Spleen (tissue), 11 donors: ENCODE measurements around the gene DMAP1. TPM values are rescaled to one million over a fixed set of nuclear protein-coding genes. Genes with fewer than 3 reads are reported as not detected.

ENCODE experiments used
- DNase-seq: peaks from one replicate; pipeline ENCODE4 v3.0.0-alpha.2; 2020
- H3K27ac ChIP-seq, 8 donors: fragments of 200-600 bp; sonication (generic) in 7 of 8; 1 replicate in 4 of 8; 2 replicates in 4 of 8; pipeline versions ENCODE4 v1.5.0 to v1.8.0; 2016 to 2021; ENCODE audit warnings: inconsistent platforms in 4 of 8, mild to moderate bottlenecking in 4 of 8, moderate library complexity in 1 of 8
- H3K27me3 ChIP-seq, 7 donors: fragments of 200-600 bp; sonication (generic) in 6 of 7; replicated peaks in 1 of 7; 1 replicate in 4 of 7; 2 replicates in 3 of 7; pipeline versions ENCODE4 v1.5.0 to v1.8.0; 2016 to 2021; ENCODE audit warnings: inconsistent platforms in 3 of 7, mild to moderate bottlenecking in 1 of 7
- H3K36me3 ChIP-seq, 6 donors: fragments of 200-600 bp; sonication (generic) in 5 of 6; 1 replicate in 4 of 6; 2 replicates in 2 of 6; pipeline versions ENCODE4 v1.5.0 to v1.8.0; 2016 to 2021; ENCODE audit warnings: inconsistent platforms in 2 of 6
- H3K4me1 ChIP-seq, 6 donors: fragments of 200-600 bp; sonication (generic) in 5 of 6; 1 replicate in 3 of 6; 2 replicates in 3 of 6; pipeline versions ENCODE4 v1.5.0 to v1.8.0; 2016 to 2021; ENCODE audit warnings: inconsistent platforms in 3 of 6
- H3K4me3 ChIP-seq, 8 donors: fragments of 200-600 bp; sonication (generic) in 7 of 8; 1 replicate in 4 of 8; 2 replicates in 4 of 8; pipeline versions ENCODE4 v1.5.0 to v1.8.0; 2016 to 2021; ENCODE audit warnings: inconsistent platforms in 4 of 8, mild to moderate bottlenecking in 4 of 8, moderate library complexity in 2 of 8
- H3K9me3 ChIP-seq, 8 donors: fragments of 200-600 bp; sonication (generic) in 7 of 8; 1 replicate in 4 of 8; 2 replicates in 4 of 8; pipeline versions ENCODE4 v1.5.0 to v1.8.0; 2016 to 2021; ENCODE audit warnings: inconsistent platforms in 4 of 8
- CTCF ChIP-seq, 11 experiments: fragments of 200-600 bp in 7 of 11; fragments of 450-650 bp in 4 of 11; sonication (generic) in 4 of 11; IDR thresholded peaks in 8 of 11; conservative IDR thresholded peaks in 3 of 11; 1 replicate in 7 of 11; 2 replicates in 4 of 11; pipeline versions ENCODE4 v1.4.0 to v1.8.0; 2016 to 2021; ENCODE audit warnings: antibody characterized with exemption in 11 of 11, inconsistent platforms in 4 of 11, mild to moderate bottlenecking in 1 of 11
- POLR2A ChIP-seq, 3 donors: fragments of 450-650 bp; IDR thresholded peaks; one replicate each; pipeline ENCODE4 v1.5.1; 2017; ENCODE audit warnings: antibody characterized with exemption in 3 of 3, mild to moderate bottlenecking in 1 of 3
- POLR2AphosphoS5 ChIP-seq, 3 donors: sonication (generic); formaldehyde crosslinking; IDR thresholded peaks; one replicate each; pipeline ENCODE4 v1.5.1; 2017; ENCODE audit warnings: antibody characterized with exemption in 3 of 3
- WGBS, 5 donors: extraction: QIAGEN DNeasy Blood & Tissue Kit in 3 of 5; methylation state at CpG; one replicate each; pipeline versions ENCODE4 v1.1.5 to v1.1.7; 2013 to 2018; 5-methylcytosine and 5-hydroxymethylcytosine counted together
- intact Hi-C: fragments of 100-400 bp; cut with DNase I; formaldehyde crosslinking; loops from one replicate; pipeline ENCODE4 v1.15.0; 2023; ENCODE audit warnings: low total_unique reads
- polyA plus RNA-seq, 3 donors: library from polyadenylated mRNA; stranded (reverse); fragments of 200-250 nt; gene quantifications; one replicate each; pipeline ENCODE4 v1.2.1, GENCODE V29; 2013
- total RNA-seq, 7 donors: library from RNA; depleted of rRNA in 3 of 7; stranded (reverse); fragments of >200 nt in 3 of 7; fragmentation: NEBNext Ultra II Directional in 4 of 7; extraction: Animal tissue kit (Norgen Biotek cat#: 25700) in 4 of 7; gene quantifications; one replicate each; pipeline versions ENCODE4 v1.1.0 to v1.2.1, GENCODE V29; 2016 to 2021
- donor health status: healthy with polysubstance abuse.
- donor health status: DM: no; HTN: no; CAD: no; lungs with moderate emphysema.
- donor health status: DM: no; HTN: no; CAD: no.
- donor health status: Bipolar disorder and iron deficiency.
- donor health status: healthy.
- donor health status: DM: no; HTN: no; CAD: no.
- donor health status: DM: yes; HTN: yes; CAD: no.

Gene DMAP1
- total and polyA plus RNA-seq, 10 donors, result 37.8 to 84.6 (median 47.3) TPM

GRCh38 chr1:44219301-44219626 is 6.0 kb downstream of the DMAP1 start:
- Histone ChIP-seq H3K4me1 (peaks cover 3 to 35% (median 18%) of the 10 kb centered on the region in 6 donors), H3K9me3 (no peaks in the 10 kb centered on the region), H3K27ac (no peak overlapping the region), H3K4me3 (no peak overlapping the region), H3K27me3 (no peaks in the 10 kb centered on the region), H3K36me3 (peaks cover 0 to 83% (median 61%) of the 10 kb centered on the region in 6 donors)
- intact Hi-C loops, result loop anchor here (5.0 kb wide), 1 partner anchor 98 kb away; no protein-coding TSS in a partner anchor
- WGBS, 5 donors, result 88 to 95% (median 91%) methylated on average over 6 of the region's 6 CpGs
- TF ChIP-seq CTCF (IDR thresholded peaks at IDR 0.05 in 8 of 11, conservative IDR thresholded peaks at IDR 0.05 in 3 of 11) (no peak), POLR2A (IDR thresholded peaks at IDR 0.05) (no peak), POLR2AphosphoS5 (IDR thresholded peaks at IDR 0.05) (no peak)
- no peak for DNase-seq

- no peak for TF ChIP-seq POLR2A (IDR thresholded peaks at IDR 0.05)
- peak in 2 of 3 donors; percentile 18 to 62 for TF ChIP-seq POLR2AphosphoS5 (IDR thresholded peaks at IDR 0.05)
- TF ChIP-seq CTCF (IDR thresholded peaks at IDR 0.05 in 8 of 11, conservative IDR thresholded peaks at IDR 0.05 in 3 of 11), result no peak
- no peaks in the 10 kb centered on the region for H3K9me3 ChIP-seq
- H3K27ac ChIP-seq, result peak overlapping the region in 2 of 8 donors; percentile 1 to 24
- peaks cover 0 to 75% (median 56%) of the 10 kb centered on the region in 6 donors for H3K36me3 ChIP-seq
- peak; percentile 76 for DNase-seq
- H3K4me3 ChIP-seq, result no peak overlapping the region
- peaks cover 0 to 26% (median 11%) of the 10 kb centered on the region in 6 donors for H3K4me1 ChIP-seq
- no peaks in the 10 kb centered on the region for H3K27me3 ChIP-seq
- 78 to 88% (median 80%) methylated on average over 15 to 31 of the region's 31 CpGs for WGBS, 5 donors
- intact Hi-C loops, result no loop called here
Measured at GRCh38 chr1:44220001-44220751, 6.9 kb downstream of the DMAP1 start.

- 78 to 91% (median 82%) methylated on average over 9 to 10 of the region's 10 CpGs for WGBS, 5 donors
- Histone ChIP-seq H3K27me3 (no peaks in the 10 kb centered on the region), H3K9me3 (no peaks in the 10 kb centered on the region), H3K4me3 (no peak overlapping the region), H3K4me1 (peaks cover 0 to 23% (median 10%) of the 10 kb centered on the region in 6 donors), H3K27ac (peak overlapping the region in 2 of 8 donors; percentile 1 to 24), H3K36me3 (peaks cover 0 to 69% (median 52%) of the 10 kb centered on the region in 6 donors)
- intact Hi-C loops, result no loop called here
- no peak for TF ChIP-seq CTCF (IDR thresholded peaks at IDR 0.05 in 8 of 11, conservative IDR thresholded peaks at IDR 0.05 in 3 of 11)
- peak in 1 of 3 donors; percentile 50 for TF ChIP-seq POLR2AphosphoS5 (IDR thresholded peaks at IDR 0.05)
- no peak for TF ChIP-seq POLR2A (IDR thresholded peaks at IDR 0.05)
- no peak for DNase-seq
Measured at GRCh38 chr1:44220755-44221154, 7.5 kb downstream of the DMAP1 start.

- Histone ChIP-seq H3K4me1 (peaks cover 0 to 23% (median 9%) of the 10 kb centered on the region in 6 donors), H3K36me3 (peaks cover 0 to 59% (median 42%) of the 10 kb centered on the region in 6 donors), H3K9me3 (no peaks in the 10 kb centered on the region), H3K27ac (no peak overlapping the region), H3K27me3 (no peaks in the 10 kb centered on the region), H3K4me3 (no peak overlapping the region)
- no peak for DNase-seq
- WGBS, 5 donors, result 92 to 95% (median 94%) methylated on average over 23 of the region's 23 CpGs
- TF ChIP-seq POLR2AphosphoS5 (IDR thresholded peaks at IDR 0.05) (peak in 1 of 3 donors; percentile 65), CTCF (IDR thresholded peaks at IDR 0.05 in 8 of 11, conservative IDR thresholded peaks at IDR 0.05 in 3 of 11) (no peak), POLR2A (IDR thresholded peaks at IDR 0.05) (no peak)
- intact Hi-C loops, result no loop called here
Measured at GRCh38 chr1:44221769-44222168, 8.5 kb downstream of the DMAP1 start.
